ENCODE measurements around the gene KCNIP1.

KCNIP1 gene

GRCh38 chr5:170638051-170638450 is 134.2 kb downstream of the KCNIP1 start:
- DNase-seq (no peak), ATAC-seq (replicated peaks) (no peak)
- H3K36me3 Mint-ChIP-seq: no peaks in the 10 kb centered on the region

GRCh38 chr5:170638454-170639220 is 134.8 kb downstream of the KCNIP1 start:
- no peaks in the 10 kb centered on the region for H3K9me3 Mint-ChIP-seq
- peak; percentile 79 for ATAC-seq (replicated peaks)
- peaks cover 10 to 12% of the 10 kb centered on the region in 2 donors for H3K4me1 Mint-ChIP-seq
- no peak overlapping the region for H3K27ac Mint-ChIP-seq
- DNase-seq: peak; percentile 36
- H3K27me3 Mint-ChIP-seq: peaks cover 33 to 36% of the 10 kb centered on the region in 2 donors
- H3K4me3 Mint-ChIP-seq: no peak overlapping the region
- no peaks in the 10 kb centered on the region for H3K36me3 Mint-ChIP-seq

More at GRCh38 chr5:170638051-170638450, 134.2 kb downstream of the KCNIP1 start:
- no peak overlapping the region for H3K27ac Mint-ChIP-seq
- H3K4me3 Mint-ChIP-seq: no peak overlapping the region
- H3K4me1 Mint-ChIP-seq: peaks cover 15 to 18% of the 10 kb centered on the region in 2 donors
- H3K9me3 Mint-ChIP-seq: no peaks in the 10 kb centered on the region
- H3K27me3 Mint-ChIP-seq: peaks cover 34 to 39% of the 10 kb centered on the region in 2 donors

DNA sequence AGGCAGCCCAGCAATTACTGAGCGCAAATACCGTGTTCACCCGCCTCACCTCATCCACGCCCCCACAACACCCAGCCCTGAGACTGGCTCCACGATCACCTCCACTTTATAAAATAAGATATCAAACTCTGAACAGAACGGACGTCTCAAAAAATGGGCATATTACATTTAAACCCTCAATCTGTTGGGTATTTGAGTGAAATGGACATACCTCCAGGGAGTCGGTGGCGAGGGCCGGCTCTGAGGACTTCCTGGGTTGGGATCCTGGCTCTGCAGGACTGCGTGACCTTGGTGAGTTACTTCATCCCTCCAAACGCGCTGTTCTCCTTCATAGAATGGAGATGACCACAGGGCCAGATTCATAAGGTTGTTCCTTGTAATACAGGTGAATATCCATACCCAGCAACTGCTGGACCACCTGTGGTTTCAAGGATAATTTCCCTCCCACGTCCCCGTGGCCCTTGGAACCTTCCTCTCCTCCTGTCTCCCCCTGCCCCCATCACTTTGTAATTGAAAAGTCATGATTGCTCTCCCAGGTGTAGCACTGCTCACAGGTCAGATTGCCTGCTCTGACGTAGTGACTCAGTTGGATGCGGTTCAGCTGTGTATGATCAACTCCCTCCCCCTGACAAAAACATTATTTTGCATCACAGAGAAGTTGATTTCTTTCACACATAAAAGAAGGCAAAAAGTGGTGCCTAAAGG is 135.6 kb downstream of the KCNIP1 start:
- Mint-ChIP-seq H3K27ac (no peak overlapping the region), H3K36me3 (no peaks in the 10 kb centered on the region), H3K27me3 (peaks cover 35 to 39% of the 10 kb centered on the region in 2 donors), H3K4me1 (peaks cover 5 to 6% of the 10 kb centered on the region in 2 donors), H3K4me3 (no peak overlapping the region), H3K9me3 (no peaks in the 10 kb centered on the region)
- no peak for ATAC-seq (replicated peaks)
- no peak for DNase-seq

DNA sequence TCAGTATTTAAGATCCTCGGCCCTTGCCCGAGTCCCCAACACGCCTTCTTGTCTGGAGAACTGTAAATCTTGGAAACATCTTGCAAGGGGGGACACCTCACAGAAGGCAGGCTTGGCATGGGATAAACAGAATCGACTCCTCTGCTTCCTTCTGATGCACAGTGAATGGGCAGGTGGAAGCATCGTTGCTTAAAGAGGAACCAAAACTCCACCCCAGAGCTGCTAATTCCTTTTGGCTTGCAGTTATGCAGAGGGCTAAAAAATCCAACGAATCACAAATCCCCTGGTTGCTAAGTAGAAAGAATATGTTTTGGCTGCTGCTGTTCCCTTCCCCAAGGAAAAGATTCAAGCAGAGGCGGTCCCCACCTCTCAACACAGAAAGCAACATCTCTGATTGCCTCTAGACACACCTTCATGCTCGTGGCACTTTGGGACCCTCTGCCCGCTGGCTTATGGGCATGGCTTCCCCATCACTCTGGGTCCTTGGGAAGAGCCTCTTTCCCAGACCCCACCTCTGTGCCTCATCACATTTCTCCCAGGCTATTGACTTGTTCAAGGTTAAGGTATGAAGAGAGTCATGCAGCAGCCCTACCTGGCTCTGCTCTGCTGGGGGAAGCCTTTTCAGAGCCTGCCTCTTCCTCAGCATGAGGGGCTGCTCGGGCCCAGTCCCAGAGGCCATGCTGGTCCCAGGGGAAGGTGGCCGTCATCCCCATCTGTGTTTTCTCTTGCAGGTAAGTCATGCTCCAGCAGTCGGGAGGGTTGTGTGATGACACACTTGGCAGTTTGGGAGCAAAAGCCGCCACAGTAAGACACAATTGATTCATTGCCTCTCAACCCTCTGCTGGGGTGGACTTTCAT is 137.1 kb downstream of the KCNIP1 start:
- Mint-ChIP-seq H3K4me1 (peaks cover 3 to 5% of the 10 kb centered on the region in 2 donors), H3K27me3 (peaks cover 39 to 51% of the 10 kb centered on the region in 2 donors)

GRCh38 chr5:170641589-170642031 is 137.8 kb downstream of the KCNIP1 start:
- DNase-seq (no peak), ATAC-seq (replicated peaks) (no peak)
- no peaks in the 10 kb centered on the region for H3K36me3 Mint-ChIP-seq
- H3K27me3 Mint-ChIP-seq: peaks cover 39 to 57% of the 10 kb centered on the region in 2 donors
- H3K4me1 Mint-ChIP-seq: peaks cover 3 to 5% of the 10 kb centered on the region in 2 donors
- no peaks in the 10 kb centered on the region for H3K9me3 Mint-ChIP-seq
- no peak overlapping the region for H3K27ac Mint-ChIP-seq
- H3K4me3 Mint-ChIP-seq: no peak overlapping the region

More for the DNA sequence above, 137.1 kb downstream of the KCNIP1 start:
- no peak for DNase-seq
- Mint-ChIP-seq H3K9me3 (no peaks in the 10 kb centered on the region), H3K27ac (no peak overlapping the region), H3K36me3 (no peaks in the 10 kb centered on the region), H3K4me3 (no peak overlapping the region)
- ATAC-seq (replicated peaks): peak in 1 of 2 donors; percentile 50

DNA sequence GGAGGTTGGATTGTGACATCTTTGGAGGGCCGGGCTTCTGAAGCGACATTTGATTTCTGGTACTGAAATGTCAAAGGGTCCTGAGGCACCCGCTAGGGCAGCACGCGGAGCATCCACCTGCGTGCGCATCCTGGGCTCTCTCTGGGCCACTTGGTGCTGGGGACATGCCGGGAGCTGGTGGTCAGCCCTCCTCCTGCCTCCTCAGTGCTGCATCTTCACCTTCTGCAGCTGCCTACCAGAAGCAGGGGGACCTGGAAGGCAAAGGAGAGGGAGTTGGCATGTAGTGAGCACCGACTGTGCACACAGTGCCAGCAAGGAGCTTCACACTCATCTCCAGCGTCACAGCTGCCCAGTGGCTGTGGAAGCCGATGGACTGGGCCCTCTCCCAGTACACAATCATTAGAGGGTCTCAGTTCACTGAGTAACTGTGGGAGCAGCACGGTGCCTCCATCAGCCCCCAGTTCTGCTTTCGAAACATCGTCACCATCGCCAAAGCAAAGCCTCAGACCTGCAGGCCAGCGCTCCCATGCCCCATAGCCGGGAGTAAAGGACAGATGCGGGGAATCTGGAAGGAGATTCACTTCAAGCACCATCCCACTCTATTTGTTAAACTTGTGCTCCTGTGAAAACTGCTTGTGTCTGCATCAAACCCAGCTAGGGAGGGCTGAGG is 138.4 kb downstream of the KCNIP1 start:
- no peak overlapping the region for H3K27ac Mint-ChIP-seq
- peaks cover 3 to 5% of the 10 kb centered on the region in 2 donors for H3K4me1 Mint-ChIP-seq
- H3K36me3 Mint-ChIP-seq: no peaks in the 10 kb centered on the region
- ATAC-seq (replicated peaks) (no peak), DNase-seq (no peak)
- H3K9me3 Mint-ChIP-seq: no peaks in the 10 kb centered on the region
- peaks cover 38 to 55% of the 10 kb centered on the region in 2 donors for H3K27me3 Mint-ChIP-seq
- H3K4me3 Mint-ChIP-seq: no peak overlapping the region

GRCh38 chr5:170642776-170643436 is 139.1 kb downstream of the KCNIP1 start:
- Mint-ChIP-seq H3K4me1 (peaks cover 3 to 5% of the 10 kb centered on the region in 2 donors), H3K36me3 (no peaks in the 10 kb centered on the region), H3K9me3 (no peaks in the 10 kb centered on the region), H3K27me3 (peaks cover 34 to 48% of the 10 kb centered on the region in 2 donors), H3K27ac (no peak overlapping the region), H3K4me3 (no peak overlapping the region)
- ATAC-seq (replicated peaks) (no peak), DNase-seq (no peak)

DNA sequence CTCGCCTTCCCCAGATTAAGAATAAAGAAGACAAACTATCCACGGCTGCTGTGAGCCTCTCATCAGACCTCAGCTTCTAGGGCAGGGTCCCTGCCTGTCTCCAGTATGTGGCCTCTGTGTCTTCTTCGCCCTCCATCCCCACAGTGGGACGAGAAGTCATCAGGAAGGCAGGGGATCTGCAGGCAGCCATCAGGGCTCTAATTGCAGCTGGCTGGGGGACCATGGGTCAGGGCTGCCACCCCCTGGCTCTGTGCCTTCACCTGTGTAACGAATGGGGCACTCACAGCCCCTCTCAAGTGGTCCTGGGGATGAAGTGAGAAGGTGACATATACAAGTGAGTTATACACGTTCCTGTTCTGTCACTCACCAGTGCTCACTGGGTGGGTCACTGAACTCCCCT is 139.8 kb downstream of the KCNIP1 start:
- peaks cover 2 to 3% of the 10 kb centered on the region in 2 donors for H3K4me1 Mint-ChIP-seq
- no peaks in the 10 kb centered on the region for H3K9me3 Mint-ChIP-seq
- no peak for ATAC-seq (replicated peaks)
- H3K4me3 Mint-ChIP-seq: no peak overlapping the region
- H3K27me3 Mint-ChIP-seq: peaks cover 32 to 45% of the 10 kb centered on the region in 2 donors
- no peak for DNase-seq
- no peaks in the 10 kb centered on the region for H3K36me3 Mint-ChIP-seq
- no peak overlapping the region for H3K27ac Mint-ChIP-seq

DNA sequence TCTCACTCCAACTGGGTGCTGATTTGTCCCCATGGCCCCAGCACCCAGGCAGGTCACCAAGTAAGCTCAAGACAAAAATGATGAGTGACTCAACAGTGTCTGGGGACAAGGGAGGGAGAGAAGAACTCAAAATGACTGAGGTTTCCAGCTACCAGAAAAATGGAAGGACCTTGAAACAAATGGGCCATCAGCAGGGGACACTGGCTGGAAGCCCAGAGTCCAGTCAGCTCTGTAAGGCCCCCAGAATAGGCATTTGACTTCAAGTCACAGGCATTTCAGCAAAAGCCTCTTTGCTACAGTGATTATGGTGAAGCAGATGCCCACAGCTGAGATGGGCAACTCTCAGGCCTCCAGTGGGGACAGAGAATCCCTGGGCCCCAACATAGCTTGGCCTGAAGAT is 140.7 kb downstream of the KCNIP1 start:
- H3K36me3 Mint-ChIP-seq: no peaks in the 10 kb centered on the region
- no peak for ATAC-seq (replicated peaks)
- H3K27ac Mint-ChIP-seq: no peak overlapping the region
- DNase-seq: no peak
- no peak overlapping the region for H3K4me3 Mint-ChIP-seq
- H3K9me3 Mint-ChIP-seq: no peaks in the 10 kb centered on the region
- no peaks in the 10 kb centered on the region for H3K4me1 Mint-ChIP-seq
- peaks cover 30 to 39% of the 10 kb centered on the region in 2 donors for H3K27me3 Mint-ChIP-seq

DNA sequence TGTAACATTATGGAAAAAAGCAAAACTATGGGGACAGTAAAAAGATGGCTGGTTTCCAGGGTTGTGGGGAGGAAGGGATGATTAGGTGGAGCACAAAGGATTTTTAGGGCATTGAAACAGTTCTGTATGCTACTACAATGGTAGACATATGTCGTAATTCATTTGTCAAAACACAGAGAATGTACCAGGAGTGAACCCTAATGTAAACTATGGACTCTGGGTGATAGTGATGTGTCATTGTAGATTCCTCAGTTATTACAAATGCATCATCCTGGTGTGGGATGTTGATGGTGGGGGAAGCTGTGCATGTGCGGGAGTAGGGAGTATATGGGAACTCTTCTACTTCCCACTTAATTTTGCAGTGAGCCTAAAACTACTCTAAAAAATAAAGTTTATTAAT is 144.7 kb downstream of the KCNIP1 start:
- H3K4me3 Mint-ChIP-seq: no peak overlapping the region
- ATAC-seq (replicated peaks) (no peak), DNase-seq (no peak)
- H3K27me3 Mint-ChIP-seq: peaks cover 27 to 42% of the 10 kb centered on the region in 2 donors
- H3K27ac Mint-ChIP-seq: no peak overlapping the region
- no peaks in the 10 kb centered on the region for H3K9me3 Mint-ChIP-seq
- no peaks in the 10 kb centered on the region for H3K36me3 Mint-ChIP-seq
- no peaks in the 10 kb centered on the region for H3K4me1 Mint-ChIP-seq

- H3K27me3 Mint-ChIP-seq: peaks cover 7 to 28% of the 10 kb centered on the region in 2 donors
- H3K4me1 Mint-ChIP-seq: no peaks in the 10 kb centered on the region
- no peak overlapping the region for H3K4me3 Mint-ChIP-seq
- no peak for ATAC-seq (replicated peaks)
- no peak for DNase-seq
- H3K9me3 Mint-ChIP-seq: no peaks in the 10 kb centered on the region
- no peak overlapping the region for H3K27ac Mint-ChIP-seq
- no peaks in the 10 kb centered on the region for H3K36me3 Mint-ChIP-seq
Observed at GRCh38 chr5:170650850-170651249, 147.0 kb downstream of the KCNIP1 start.

- ATAC-seq (replicated peaks) (no peak), DNase-seq (no peak)
- no peak overlapping the region for H3K4me3 Mint-ChIP-seq
- no peaks in the 10 kb centered on the region for H3K4me1 Mint-ChIP-seq
- no peaks in the 10 kb centered on the region for H3K36me3 Mint-ChIP-seq
- no peak overlapping the region for H3K27ac Mint-ChIP-seq
- no peaks in the 10 kb centered on the region for H3K9me3 Mint-ChIP-seq
- peaks cover 0 to 22% of the 10 kb centered on the region in 2 donors for H3K27me3 Mint-ChIP-seq
Observed at GRCh38 chr5:170651604-170652277, 147.9 kb downstream of the KCNIP1 start.

DNA sequence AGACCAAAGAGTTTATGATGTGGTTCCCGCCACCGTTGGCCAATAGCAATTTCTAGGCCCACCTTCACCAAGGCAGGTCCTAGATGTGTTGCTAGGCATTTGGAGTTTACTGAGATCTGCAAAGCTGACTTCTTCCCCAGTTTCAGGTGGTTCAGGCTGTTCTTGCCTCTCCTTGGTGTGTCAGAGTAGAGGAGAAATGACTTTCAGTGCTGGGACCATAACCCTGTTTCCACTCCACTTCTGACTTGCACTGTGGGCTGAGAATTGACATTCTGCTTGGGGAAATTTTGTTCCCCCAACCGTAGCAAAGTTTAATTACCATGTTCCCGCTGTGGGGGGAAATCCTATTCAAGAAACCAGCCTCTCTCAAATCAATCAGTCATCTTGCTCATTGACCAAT is 151.7 kb downstream of the KCNIP1 start:
- H3K27me3 Mint-ChIP-seq: peaks cover 7 to 23% of the 10 kb centered on the region in 2 donors
- no peaks in the 10 kb centered on the region for H3K9me3 Mint-ChIP-seq
- H3K27ac Mint-ChIP-seq: no peak overlapping the region
- no peaks in the 10 kb centered on the region for H3K36me3 Mint-ChIP-seq
- DNase-seq: no peak
- H3K4me1 Mint-ChIP-seq: no peaks in the 10 kb centered on the region
- H3K4me3 Mint-ChIP-seq: no peak overlapping the region
- ATAC-seq (replicated peaks): peak; percentile 54 to 83

Measured in stimulated activated naive B cell treated with anti-CD40 and anti-IgM and Interleukin-4, amounts not matched to agents 10 μg/mL and 1 μg/mL and 100 μg/mL, for 72 hours (primary cell).